ENCODE measurements around the gene ACOXL.

Gene ACOXL

GRCh38 chr2:111143843-111144198, 411.4 kb downstream of the ACOXL start:
- Histone ChIP-seq H3K9me3 (ENCODE audit: insufficient read depth, low read length) (no peaks in the 10 kb centered on the region), H3K9me2 (replicated peaks; ENCODE audit: insufficient read depth, low read length) (no peaks in the 10 kb centered on the region), H3K9ac (ENCODE audit: low read length) (no peak overlapping the region), H3K4me2 (ENCODE audit: low read depth, low read length, poor library complexity, severe bottlenecking) (no peak overlapping the region), H3K27ac (ENCODE audit: low read depth, low read length) (no peak overlapping the region), H2AFZ (ENCODE audit: low read depth, low read length, severe bottlenecking) (no peak overlapping the region), H4K20me1 (ENCODE audit: low read depth, low read length) (no peaks in the 10 kb centered on the region), H3K4me3 (ENCODE audit: insufficient read depth, low read length, poor library complexity, severe bottlenecking) (no peak overlapping the region), H3K79me2 (ENCODE audit: insufficient read depth, low read length) (peaks cover 19% of the 10 kb centered on the region), H3K36me3 (ENCODE audit: low read length) (peaks cover 7% of the 10 kb centered on the region; the same call in 1 of the 2 replicates), H3K27me3 (ENCODE audit: low read length) (no peaks in the 10 kb centered on the region), H3F3A (ENCODE audit: insufficient read depth) (no peaks in the 10 kb centered on the region)
- no peak for TF ChIP-seq EZH2phosphoT487 (conservative IDR thresholded peaks at IDR 0.05; ENCODE audit: low read length)
- no peak for TF ChIP-seq CTCF (IDR thresholded peaks at IDR 0.05; ENCODE audit: insufficient read depth, low read length, poor library complexity, severe bottlenecking)

- Histone ChIP-seq H3K27ac (ENCODE audit: low read depth, low read length) (no peak overlapping the region), H2AFZ (ENCODE audit: low read depth, low read length, severe bottlenecking) (no peak overlapping the region), H3K9me2 (replicated peaks; ENCODE audit: insufficient read depth, low read length) (no peaks in the 10 kb centered on the region), H3K79me2 (ENCODE audit: insufficient read depth, low read length) (peaks cover 7% of the 10 kb centered on the region), H3K4me3 (ENCODE audit: insufficient read depth, low read length, poor library complexity, severe bottlenecking) (no peak overlapping the region), H3K4me2 (ENCODE audit: low read depth, low read length, poor library complexity, severe bottlenecking) (no peak overlapping the region), H3K36me3 (ENCODE audit: low read length) (peaks cover 7% of the 10 kb centered on the region; the same call in 1 of the 2 replicates), H3K27me3 (ENCODE audit: low read length) (no peaks in the 10 kb centered on the region), H3F3A (ENCODE audit: insufficient read depth) (no peaks in the 10 kb centered on the region), H4K20me1 (ENCODE audit: low read depth, low read length) (no peaks in the 10 kb centered on the region), H3K9me3 (ENCODE audit: insufficient read depth, low read length) (no peaks in the 10 kb centered on the region), H3K9ac (ENCODE audit: low read length) (no peak overlapping the region)
- TF ChIP-seq CTCF (IDR thresholded peaks at IDR 0.05; ENCODE audit: insufficient read depth, low read length, poor library complexity, severe bottlenecking) (no peak), EZH2phosphoT487 (conservative IDR thresholded peaks at IDR 0.05; ENCODE audit: low read length) (no peak)
Measured at GRCh38 chr2:111145103-111145760, 412.9 kb downstream of the ACOXL start.

- no peaks in the 10 kb centered on the region for H3K27me3 ChIP-seq (ENCODE audit: low read length)
- no peaks in the 10 kb centered on the region for H3K9me3 ChIP-seq (ENCODE audit: insufficient read depth, low read length)
- H3K27ac ChIP-seq (ENCODE audit: low read depth, low read length): no peak overlapping the region
- no peaks in the 10 kb centered on the region; the same call in 1 of the 2 replicates for H3K36me3 ChIP-seq (ENCODE audit: low read length)
- H3K9me2 ChIP-seq (replicated peaks; ENCODE audit: insufficient read depth, low read length): no peaks in the 10 kb centered on the region
- H4K20me1 ChIP-seq (ENCODE audit: low read depth, low read length): no peaks in the 10 kb centered on the region
- no peaks in the 10 kb centered on the region for H3F3A ChIP-seq (ENCODE audit: insufficient read depth)
- no peak overlapping the region for H3K4me2 ChIP-seq (ENCODE audit: low read depth, low read length, poor library complexity, severe bottlenecking)
- H3K79me2 ChIP-seq (ENCODE audit: insufficient read depth, low read length): peaks cover under 1% of the 10 kb centered on the region
- H3K4me3 ChIP-seq (ENCODE audit: insufficient read depth, low read length, poor library complexity, severe bottlenecking): no peak overlapping the region
- no peak overlapping the region for H3K9ac ChIP-seq (ENCODE audit: low read length)
- TF ChIP-seq EZH2phosphoT487 (conservative IDR thresholded peaks at IDR 0.05; ENCODE audit: low read length): no peak
- TF ChIP-seq CTCF (IDR thresholded peaks at IDR 0.05; ENCODE audit: insufficient read depth, low read length, poor library complexity, severe bottlenecking): no peak
- H2AFZ ChIP-seq (ENCODE audit: low read depth, low read length, severe bottlenecking): no peak overlapping the region
Measured at GRCh38 chr2:111145951-111146350, 413.6 kb downstream of the ACOXL start.
